GM23338 (cell line): ENCODE results near the gene SPN. TPM values are rescaled to one million over a fixed set of nuclear protein-coding genes. Genes with fewer than 3 reads are reported as not detected.
A peak's percentile ranks its signal among the peaks of the same experiment; 100 is the strongest.

Source experiments
- ATAC-seq: fragments of 200-7000 bp; cut with Tn5 transposase; 3 replicates; pipeline ENCODE4 v1.9.1; 2020
- DNase-seq: peaks from one replicate; pipeline ENCODE4 v3.0.0-alpha.2; 2015; ENCODE audit warnings: low spot score
- H2AFZ ChIP-seq: fragments of 200-600 bp; sonication (generic); 2 replicates; pipeline ENCODE4 v1.8.0; 2016; ENCODE audit warnings: antibody characterized with exemption, mild to moderate bottlenecking, moderate library complexity
- H3F3A ChIP-seq: fragments of 200-600 bp; sonication (generic); replicated peaks from 2 replicates; pipeline ENCODE4 v1.8.0; 2017; ENCODE audit warnings: antibody characterized with exemption, mixed run types, low read depth
- H3K27ac ChIP-seq: fragments of 200-600 bp; sonication (generic); 2 replicates; pipeline ENCODE4 v1.6.1; 2016; ENCODE audit warnings: low read depth
- H3K27me3 ChIP-seq: fragments of 200-600 bp; sonication (generic); 2 replicates; pipeline ENCODE4 v1.8.0; 2016; ENCODE audit warnings: mild to moderate bottlenecking, mixed run types, moderate library complexity; ENCODE audit not compliant: insufficient read depth
- H3K36me3 ChIP-seq: fragments of 200-600 bp; sonication (generic); 2 replicates; pipeline ENCODE4 v1.8.0; 2016; ENCODE audit warnings: mild to moderate bottlenecking; ENCODE audit not compliant: insufficient read depth
- H3K4me1 ChIP-seq: fragments of 200-600 bp; sonication (generic); 2 replicates; pipeline ENCODE4 v1.8.0; 2016; ENCODE audit warnings: mild to moderate bottlenecking, moderate library complexity; ENCODE audit not compliant: insufficient read depth
- H3K4me2 ChIP-seq: fragments of 200-600 bp; sonication (generic); 2 replicates; pipeline ENCODE4 v1.7.1; 2017; ENCODE audit warnings: mixed run types
- H3K4me3 ChIP-seq: fragments of 200-600 bp; sonication (generic); 2 replicates; pipeline ENCODE4 v1.6.1; 2016; ENCODE audit warnings: mixed run types
- H3K79me2 ChIP-seq: fragments of 200-600 bp; sonication (generic); replicated peaks from 2 replicates; pipeline ENCODE4 v1.8.0; 2017; ENCODE audit warnings: mild to moderate bottlenecking; ENCODE audit not compliant: insufficient read depth
- H3K9me2 ChIP-seq: fragments of 200-600 bp; sonication (generic); 2 replicates; pipeline ENCODE4 v1.8.0; 2017; ENCODE audit not compliant: insufficient read depth
- H4K20me1 ChIP-seq: fragments of 200-600 bp; sonication (generic); replicated peaks from 2 replicates; pipeline ENCODE4 v1.8.0; 2017; ENCODE audit warnings: mild to moderate bottlenecking; ENCODE audit not compliant: insufficient read depth
- H3K27ac Mint-ChIP-seq: 2 replicates; pipeline ENCODE4 v1.8.0; 2020; ENCODE audit warnings: inconsistent platforms, mild to moderate bottlenecking, moderate library complexity, mixed read lengths
- H3K27me3 Mint-ChIP-seq: 3 replicates; pipeline ENCODE4 v1.8.0; 2022; ENCODE audit warnings: low read depth, mild to moderate bottlenecking, moderate library complexity, mixed read lengths, inconsistent platforms; ENCODE audit not compliant: insufficient read depth, poor library complexity
- H3K36me3 Mint-ChIP-seq: 3 replicates; pipeline ENCODE4 v1.8.0; 2021; ENCODE audit warnings: low read depth, mild to moderate bottlenecking, inconsistent platforms, moderate library complexity, mixed read lengths
- H3K4me1 Mint-ChIP-seq: 3 replicates; pipeline ENCODE4 v1.8.0; 2020; ENCODE audit warnings: mild to moderate bottlenecking, inconsistent platforms, mixed read lengths
- H3K4me3 Mint-ChIP-seq: 3 replicates; pipeline ENCODE4 v1.8.0; 2021; ENCODE audit warnings: moderate library complexity, mild to moderate bottlenecking, inconsistent platforms, mixed read lengths
- H3K9me3 Mint-ChIP-seq: 3 replicates; pipeline ENCODE4 v1.8.0; 2020; ENCODE audit warnings: moderate library complexity, mild to moderate bottlenecking, inconsistent platforms, mixed read lengths
- CREB1 ChIP-seq: fragments of 250-450 bp; sonication (Bioruptor Pico); IDR thresholded peaks from 2 replicates; pipeline ENCODE4 v1.5.0; 2020; ENCODE audit warnings: low read depth, mild to moderate bottlenecking, moderate library complexity
- CTCF ChIP-seq, 2 experiments: fragments of 200-600 bp in 1 of 2; sonication (generic) in 1 of 2; conservative IDR thresholded peaks; 2 replicates each; pipeline versions ENCODE4 v1.5.1 to v1.6.1; 2016 to 2017; ENCODE audit warnings: antibody characterized with exemption in 2 of 2, low read depth in 2 of 2, mild to moderate bottlenecking in 2 of 2, moderate library complexity in 1 of 2
- ETS1 ChIP-seq: IDR thresholded peaks from 2 replicates; pipeline ENCODE4 v1.6.1; 2016; ENCODE audit warnings: antibody characterized with exemption
- EZH2 ChIP-seq: fragments of 200-600 bp; sonication (generic); IDR thresholded peaks from one replicate; pipeline ENCODE4 v1.8.0; 2017; ENCODE audit warnings: antibody characterized with exemption, mild to moderate bottlenecking, low read depth; ENCODE audit not compliant: unreplicated experiment
- EZH2phosphoT487 ChIP-seq: fragments of 200-600 bp; sonication (generic); IDR thresholded peaks from one replicate; pipeline ENCODE4 v1.8.1; 2018; ENCODE audit warnings: antibody characterized with exemption; ENCODE audit not compliant: unreplicated experiment
- JUNB ChIP-seq: IDR thresholded peaks from one replicate; pipeline ENCODE4 v1.6.1; 2016; ENCODE audit warnings: antibody characterized with exemption; ENCODE audit not compliant: unreplicated experiment
- ZNF114 ChIP-seq: fragments of 250-450 bp; sonication (Bioruptor Pico); IDR thresholded peaks from 2 replicates; pipeline ENCODE4 v1.5.0; 2020; ENCODE audit warnings: mild to moderate bottlenecking, moderate library complexity
- ZNF331 ChIP-seq: fragments of 250-450 bp; sonication (Bioruptor Pico); IDR thresholded peaks from 2 replicates; pipeline ENCODE4 v1.5.0; 2020; ENCODE audit warnings: low read depth, mild to moderate bottlenecking, moderate library complexity
- ZNF462 ChIP-seq: fragments of 250-450 bp; sonication (Bioruptor Pico); IDR thresholded peaks from 2 replicates; pipeline ENCODE4 v1.5.0; 2020; ENCODE audit warnings: mild to moderate bottlenecking, moderate library complexity
- polyA plus RNA-seq: library from polyadenylated mRNA; unstranded; fragments of >200 nt; fragmentation: Nextera tagmentation; extraction: Ambion mirVana; gene quantifications from 2 replicates; pipeline ENCODE4 v1.2.1, GENCODE V29; 2016
- total RNA-seq: library from RNA; depleted of rRNA; stranded (reverse); fragments of >200 nt; shearing (Covaris generic); gene quantifications from 2 replicates; pipeline ENCODE4 v1.2.3, GENCODE V29; 2014

The SPN gene
- total and polyA plus RNA-seq, 2 experiments from 2014 or later = 0.52 to 2.3 TPM

GRCh38 chr16:29656688-29657523, 6.1 kb upstream of the SPN start:
- H3K36me3 Mint-ChIP-seq = no peaks in the 10 kb centered on the region
- H3K4me1 Mint-ChIP-seq = no peaks in the 10 kb centered on the region; the same call in 1 of the 3 replicates
- H4K20me1 ChIP-seq = no peaks in the 10 kb centered on the region
- H3F3A ChIP-seq = no peaks in the 10 kb centered on the region
- H3K36me3 ChIP-seq = no peaks in the 10 kb centered on the region
- 0 out of 2 replicates have a peak overlapping the region, but pooled peaks have one; percentile 47 for H2AFZ ChIP-seq
- peaks cover 17% of the 10 kb centered on the region for H3K27me3 Mint-ChIP-seq
- H3K79me2 ChIP-seq = no peaks in the 10 kb centered on the region
- H3K4me3 ChIP-seq = no peak overlapping the region
- no peak for DNase-seq
- ATAC-seq = peak; percentile 87
- H3K4me2 ChIP-seq = no peak overlapping the region
- H3K27ac Mint-ChIP-seq = no peak overlapping the region
- H3K4me1 ChIP-seq = no peaks in the 10 kb centered on the region; the same call in 1 of the 2 replicates
- TF ChIP-seq JUNB (no peak), CTCF (conservative IDR thresholded peaks at IDR 0.05; ENCODE audit: low read depth in 2 of 2) (0 out of 4 replicates have a peak, but pooled peaks of 1 of the 2 experiments have one; percentile 2)
- no peak overlapping the region for H3K27ac ChIP-seq
- H3K4me3 Mint-ChIP-seq = no peak overlapping the region
- no peaks in the 10 kb centered on the region for H3K9me2 ChIP-seq
- H3K9me3 Mint-ChIP-seq = no peaks in the 10 kb centered on the region
- no peaks in the 10 kb centered on the region for H3K27me3 ChIP-seq

GRCh38 chr16:29658705-29659104, 4.3 kb upstream of the SPN start:
- no peaks in the 10 kb centered on the region for H3K36me3 ChIP-seq
- H3F3A ChIP-seq = no peaks in the 10 kb centered on the region
- Mint-ChIP-seq H3K36me3 (no peaks in the 10 kb centered on the region), H3K9me3 (no peaks in the 10 kb centered on the region), H3K27ac (no peak overlapping the region), H3K27me3 (peaks cover 17% of the 10 kb centered on the region), H3K4me3 (no peak overlapping the region; the same call in 2 of the 3 replicates), H3K4me1 (peaks cover 11% of the 10 kb centered on the region)
- H3K27ac ChIP-seq = no peak overlapping the region
- H3K4me2 ChIP-seq = no peak overlapping the region
- H3K9me2 ChIP-seq = no peaks in the 10 kb centered on the region
- no peak overlapping the region for H2AFZ ChIP-seq
- H3K4me1 ChIP-seq = no peaks in the 10 kb centered on the region; the same call in 1 of the 2 replicates
- no peak overlapping the region for H3K4me3 ChIP-seq
- no peaks in the 10 kb centered on the region for H4K20me1 ChIP-seq
- no peak for DNase-seq
- ATAC-seq = no peak
- no peaks in the 10 kb centered on the region for H3K27me3 ChIP-seq
- H3K79me2 ChIP-seq = no peaks in the 10 kb centered on the region
- no peak for TF ChIP-seq EZH2phosphoT487
- TF ChIP-seq ETS1 = no peak
- TF ChIP-seq ZNF331 (CRISPR knock-in tag) = no peak
- TF ChIP-seq EZH2 = no peak
- TF ChIP-seq ZNF462 (CRISPR knock-in tag) = no peak
- no peak for TF ChIP-seq ZNF114 (CRISPR knock-in tag)
- no peak for TF ChIP-seq CTCF (conservative IDR thresholded peaks at IDR 0.05; ENCODE audit: low read depth in 2 of 2)
- no peak for TF ChIP-seq CREB1 (CRISPR knock-in tag)
